ENCODE results near the gene RBMS3. TPM values are rescaled to one million over a fixed set of nuclear protein-coding genes. Genes with fewer than 3 reads are reported as not detected.

Gene RBMS3
- total RNA-seq, 3 donors from 2014 or later = 4.6 to 53.6 (median 11.7) TPM

DNA sequence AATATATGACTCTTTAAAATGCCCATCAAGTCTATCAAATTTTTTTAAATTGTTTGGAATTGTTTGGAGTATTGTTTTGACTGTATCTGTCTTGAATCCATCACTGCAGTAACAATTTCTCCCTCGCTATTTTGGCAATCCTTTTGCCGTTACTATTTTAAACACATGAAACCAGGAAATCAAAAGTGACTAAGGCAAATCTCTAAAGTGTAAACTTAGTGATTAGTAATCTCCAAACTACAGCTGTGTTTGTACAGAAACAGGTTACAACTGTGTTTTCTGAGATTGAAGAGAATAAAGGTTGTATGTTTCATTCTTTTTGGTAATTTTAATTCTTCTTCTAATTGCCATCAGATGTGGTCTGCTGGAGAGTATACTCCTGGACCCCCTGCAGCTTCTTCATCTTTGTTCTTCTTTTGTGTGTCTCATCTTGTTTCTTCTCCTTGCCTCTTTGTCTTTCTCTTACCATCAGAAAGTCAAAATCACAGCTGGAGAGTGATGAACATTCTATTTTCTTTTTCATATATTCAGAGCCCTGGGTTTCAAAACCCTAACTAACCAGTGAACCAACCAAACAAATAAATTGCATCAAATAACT lies 465.4 kb downstream of the RBMS3 start:
- DNase-seq (no peak), ATAC-seq (no peak)
- intact Hi-C loops (cut with DNase I, micrococcal nuclease) = no loop called here
- TF ChIP-seq CTCF (IDR thresholded peaks at IDR 0.05) = no peak
- H3K4me1 ChIP-seq (ENCODE audit: low read depth) = no peaks in the 10 kb centered on the region
- H3K4me3 ChIP-seq = no peak overlapping the region
- H3K36me3 ChIP-seq (ENCODE audit: low read depth) = no peaks in the 10 kb centered on the region
- H3K9me3 ChIP-seq = no peaks in the 10 kb centered on the region

DNA sequence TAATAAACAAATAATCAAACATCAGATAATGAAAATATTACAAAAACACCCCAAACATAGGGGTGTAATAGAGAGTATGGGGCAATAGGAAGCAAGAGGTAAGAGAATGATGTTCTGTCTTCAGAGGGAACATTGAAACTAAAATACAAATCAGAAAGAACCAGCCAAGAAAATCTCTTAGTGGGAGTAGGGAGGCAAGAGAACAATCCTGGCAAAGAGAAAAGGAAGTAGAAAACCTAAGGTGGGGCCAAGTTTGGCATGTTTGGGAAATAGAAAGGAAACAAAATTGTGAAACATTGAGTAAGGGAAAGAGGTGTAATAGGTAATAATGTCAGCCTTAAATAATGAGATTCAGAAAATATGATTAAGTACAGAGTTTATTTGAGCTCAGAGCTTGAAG lies 467.1 kb downstream of the RBMS3 start:
- Histone ChIP-seq H3K4me3 (no peak overlapping the region), H3K4me1 (ENCODE audit: low read depth) (no peaks in the 10 kb centered on the region), H3K36me3 (ENCODE audit: low read depth) (no peaks in the 10 kb centered on the region), H3K9me3 (no peaks in the 10 kb centered on the region)
- no peak for DNase-seq
- intact Hi-C loops (cut with DNase I, micrococcal nuclease) = no loop called here
- no peak for ATAC-seq
- TF ChIP-seq CTCF (IDR thresholded peaks at IDR 0.05) = no peak

DNA sequence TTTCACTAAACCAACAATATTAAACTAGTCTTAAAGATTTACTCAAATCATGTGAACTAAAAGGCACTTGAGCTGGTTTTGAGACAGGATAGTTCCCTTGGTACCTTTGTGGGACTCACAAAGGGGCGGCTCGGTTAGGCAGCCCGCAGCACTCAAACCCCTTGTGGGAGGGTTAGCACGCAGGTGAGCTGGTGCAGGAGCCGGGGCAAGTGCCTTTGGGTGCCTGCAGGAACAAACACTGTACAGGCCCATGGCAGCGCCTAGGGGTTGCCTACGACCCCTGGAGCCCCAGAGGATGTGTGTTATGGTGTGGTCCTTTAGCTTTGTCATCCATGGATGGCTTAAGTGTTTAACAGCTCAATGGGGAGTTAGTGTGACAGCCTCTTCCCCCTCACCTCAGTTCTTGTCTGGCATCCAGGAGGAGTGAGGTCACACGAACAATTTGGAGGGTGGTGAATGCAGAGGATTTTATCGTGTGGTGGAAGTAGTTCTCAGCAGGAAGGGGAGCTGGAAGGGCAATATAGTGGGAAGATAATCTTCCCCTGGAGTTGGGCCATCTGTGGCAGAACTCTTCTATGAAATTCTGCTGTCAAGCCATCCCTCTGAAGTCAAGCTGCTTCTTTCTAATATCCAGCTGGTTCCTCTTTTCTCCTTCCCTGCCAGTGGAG lies 470.9 kb downstream of the RBMS3 start:
- TF ChIP-seq CTCF (IDR thresholded peaks at IDR 0.05) = no peak

GRCh38 chr3:29754346-29754745 lies 473.5 kb downstream of the RBMS3 start:
- Histone ChIP-seq H3K4me3 (no peak overlapping the region), H3K4me1 (ENCODE audit: low read depth) (no peaks in the 10 kb centered on the region), H3K9me3 (no peaks in the 10 kb centered on the region), H3K36me3 (ENCODE audit: low read depth) (no peaks in the 10 kb centered on the region)
- ATAC-seq = no peak
- TF ChIP-seq CTCF (IDR thresholded peaks at IDR 0.05) = no peak
- DNase-seq = no peak
- intact Hi-C loops (cut with DNase I, micrococcal nuclease) = no loop called here

More for the DNA sequence above, 470.9 kb downstream of the RBMS3 start:
- H3K4me1 ChIP-seq (ENCODE audit: low read depth) = no peaks in the 10 kb centered on the region
- intact Hi-C loops (cut with DNase I, micrococcal nuclease) = no loop called here
- DNase-seq (no peak), ATAC-seq (no peak)
- no peaks in the 10 kb centered on the region for H3K9me3 ChIP-seq
- no peaks in the 10 kb centered on the region for H3K36me3 ChIP-seq (ENCODE audit: low read depth)
- H3K4me3 ChIP-seq = no peak overlapping the region

GRCh38 chr3:29755416-29755815 lies 474.5 kb downstream of the RBMS3 start:
- H3K9me3 ChIP-seq = no peaks in the 10 kb centered on the region
- TF ChIP-seq CTCF (IDR thresholded peaks at IDR 0.05) = no peak

More at GRCh38 chr3:29755416-29755815, 474.5 kb downstream of the RBMS3 start:
- Histone ChIP-seq H3K36me3 (ENCODE audit: low read depth) (no peaks in the 10 kb centered on the region), H3K4me3 (no peak overlapping the region), H3K4me1 (ENCODE audit: low read depth) (no peaks in the 10 kb centered on the region)
- no peak for ATAC-seq
- intact Hi-C loops (cut with DNase I, micrococcal nuclease) = no loop called here
- no peak for DNase-seq
